ENCODE results near the gene ANO8. TPM values are rescaled to one million over a fixed set of nuclear protein-coding genes. Genes with fewer than 3 reads are reported as not detected.
"Not testable (repeated sequence)": the region's sequence is repeated elsewhere in the genome, so short reads cannot be mapped to it uniquely, and the experiment has no call there.

Gene ANO8
- total RNA-seq, 1 donor from 2014 or later, result 3.9 TPM

GRCh38 chr19:17293605-17294004 is 41.0 kb downstream of the ANO8 start:
- no peak for DNase-seq (ENCODE audit: low spot score)

- DNase-seq (ENCODE audit: low spot score), result peak; percentile 94
These were observed 42.2 kb downstream of the ANO8 start for GRCh38 chr19:17292301-17293074.

- DNase-seq (ENCODE audit: low spot score), result peak; percentile 54
These were observed 45.2 kb downstream of the ANO8 start for GRCh38 chr19:17289489-17289888.

GRCh38 chr19:17286752-17287151 is 47.9 kb downstream of the ANO8 start:
- no peak for DNase-seq (ENCODE audit: low spot score)

GRCh38 chr19:17286263-17286662 is 48.4 kb downstream of the ANO8 start:
- no peak for DNase-seq (ENCODE audit: low spot score)

- DNase-seq (ENCODE audit: low spot score), result no peak
These were observed 49.1 kb downstream of the ANO8 start for GRCh38 chr19:17285415-17286135.

GRCh38 chr19:17283504-17283996 is 51.1 kb downstream of the ANO8 start:
- no peak for DNase-seq (ENCODE audit: low spot score)

GRCh38 chr19:17282488-17283125 is 52.0 kb downstream of the ANO8 start:
- DNase-seq (ENCODE audit: low spot score), result peak; percentile 78

- peak; percentile 55 for DNase-seq (ENCODE audit: low spot score)
These were observed 53.0 kb downstream of the ANO8 start, which contains the start of gene ANKLE1 for GRCh38 chr19:17281391-17282304. Gene ANKLE1 (plus strand): TSS chr19:17281901. CDS start chr19:17281921, 20 bp downstream.

GRCh38 chr19:17279436-17279835 is 55.2 kb downstream of the ANO8 start:
- DNase-seq (ENCODE audit: low spot score), result no peak

GRCh38 chr19:17275441-17276175 is 59.0 kb downstream of the ANO8 start:
- DNase-seq (ENCODE audit: low spot score), result no peak

GRCh38 chr19:17274892-17275291 is 59.8 kb downstream of the ANO8 start:
- not testable (repeated sequence) for DNase-seq (ENCODE audit: low spot score)

Other genes starting within 250 kb of the ANO8 start
- gene USE1, start 119.5 kb downstream of the ANO8 start, total RNA-seq (ENCODE audit: insufficient read depth, low replicate concordance), result 11.1 TPM
- gene OCEL1, start 108.6 kb downstream of the ANO8 start, total RNA-seq (ENCODE audit: insufficient read depth, low replicate concordance), result 3.4 TPM
- 20.0 TPM for gene NR2F6, start 88.9 kb downstream of the ANO8 start, total RNA-seq (ENCODE audit: insufficient read depth, low replicate concordance)
- 1.2 TPM for gene USHBP1, start 70.1 kb downstream of the ANO8 start, total RNA-seq (ENCODE audit: insufficient read depth, low replicate concordance)
- gene BABAM1, start 67.4 kb downstream of the ANO8 start, total RNA-seq (ENCODE audit: insufficient read depth, low replicate concordance), result 45.3 TPM
- not detected for gene ANKLE1, start 53.0 kb downstream of the ANO8 start, total RNA-seq (ENCODE audit: insufficient read depth, low replicate concordance)
- gene ABHD8, start 31.4 kb downstream of the ANO8 start, total RNA-seq (ENCODE audit: insufficient read depth, low replicate concordance), result 8.7 TPM
- 18.5 TPM for gene MRPL34, start 29.0 kb downstream of the ANO8 start, total RNA-seq (ENCODE audit: insufficient read depth, low replicate concordance)
- 6.5 TPM for gene DDA1, start 25.3 kb downstream of the ANO8 start, total RNA-seq (ENCODE audit: insufficient read depth, low replicate concordance)
- 13.7 TPM for gene GTPBP3, start 2.7 kb upstream of the ANO8 start, total RNA-seq (ENCODE audit: insufficient read depth, low replicate concordance)
- 6.5 TPM for gene PLVAP, start 42.5 kb upstream of the ANO8 start, total RNA-seq (ENCODE audit: insufficient read depth, low replicate concordance)
- gene CCDC194, start 59.3 kb upstream of the ANO8 start, total RNA-seq (ENCODE audit: insufficient read depth, low replicate concordance), result not detected
- 35.2 TPM for gene BST2, start 70.8 kb upstream of the ANO8 start, total RNA-seq (ENCODE audit: insufficient read depth, low replicate concordance)
- 46.2 TPM for gene MVB12A, start 85.2 kb upstream of the ANO8 start, total RNA-seq (ENCODE audit: insufficient read depth, low replicate concordance)
- not detected for gene TMEM221, start 113.8 kb upstream of the ANO8 start, total RNA-seq (ENCODE audit: insufficient read depth, low replicate concordance)
- not detected for gene NXNL1, start 126.1 kb upstream of the ANO8 start, total RNA-seq (ENCODE audit: insufficient read depth, low replicate concordance)
- gene SLC27A1, start 135.7 kb upstream of the ANO8 start, total RNA-seq (ENCODE audit: insufficient read depth, low replicate concordance), result 15.4 TPM
- 29.6 TPM for gene PGLS, start 176.8 kb upstream of the ANO8 start, total RNA-seq (ENCODE audit: insufficient read depth, low replicate concordance)
- gene COLGALT1, start 220.8 kb upstream of the ANO8 start, total RNA-seq (ENCODE audit: insufficient read depth, low replicate concordance), result 61.4 TPM